ENCODE results near the gene ZNF322.
"Not testable (repeated sequence)": the region's sequence is repeated elsewhere in the genome, so short reads cannot be mapped to it uniquely, and the experiment has no call there.

Gene ZNF322, protein sequence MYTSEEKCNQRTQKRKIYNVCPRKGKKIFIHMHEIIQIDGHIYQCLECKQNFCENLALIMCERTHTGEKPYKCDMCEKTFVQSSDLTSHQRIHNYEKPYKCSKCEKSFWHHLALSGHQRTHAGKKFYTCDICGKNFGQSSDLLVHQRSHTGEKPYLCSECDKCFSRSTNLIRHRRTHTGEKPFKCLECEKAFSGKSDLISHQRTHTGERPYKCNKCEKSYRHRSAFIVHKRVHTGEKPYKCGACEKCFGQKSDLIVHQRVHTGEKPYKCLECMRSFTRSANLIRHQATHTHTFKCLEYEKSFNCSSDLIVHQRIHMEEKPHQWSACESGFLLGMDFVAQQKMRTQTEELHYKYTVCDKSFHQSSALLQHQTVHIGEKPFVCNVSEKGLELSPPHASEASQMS

DNA sequence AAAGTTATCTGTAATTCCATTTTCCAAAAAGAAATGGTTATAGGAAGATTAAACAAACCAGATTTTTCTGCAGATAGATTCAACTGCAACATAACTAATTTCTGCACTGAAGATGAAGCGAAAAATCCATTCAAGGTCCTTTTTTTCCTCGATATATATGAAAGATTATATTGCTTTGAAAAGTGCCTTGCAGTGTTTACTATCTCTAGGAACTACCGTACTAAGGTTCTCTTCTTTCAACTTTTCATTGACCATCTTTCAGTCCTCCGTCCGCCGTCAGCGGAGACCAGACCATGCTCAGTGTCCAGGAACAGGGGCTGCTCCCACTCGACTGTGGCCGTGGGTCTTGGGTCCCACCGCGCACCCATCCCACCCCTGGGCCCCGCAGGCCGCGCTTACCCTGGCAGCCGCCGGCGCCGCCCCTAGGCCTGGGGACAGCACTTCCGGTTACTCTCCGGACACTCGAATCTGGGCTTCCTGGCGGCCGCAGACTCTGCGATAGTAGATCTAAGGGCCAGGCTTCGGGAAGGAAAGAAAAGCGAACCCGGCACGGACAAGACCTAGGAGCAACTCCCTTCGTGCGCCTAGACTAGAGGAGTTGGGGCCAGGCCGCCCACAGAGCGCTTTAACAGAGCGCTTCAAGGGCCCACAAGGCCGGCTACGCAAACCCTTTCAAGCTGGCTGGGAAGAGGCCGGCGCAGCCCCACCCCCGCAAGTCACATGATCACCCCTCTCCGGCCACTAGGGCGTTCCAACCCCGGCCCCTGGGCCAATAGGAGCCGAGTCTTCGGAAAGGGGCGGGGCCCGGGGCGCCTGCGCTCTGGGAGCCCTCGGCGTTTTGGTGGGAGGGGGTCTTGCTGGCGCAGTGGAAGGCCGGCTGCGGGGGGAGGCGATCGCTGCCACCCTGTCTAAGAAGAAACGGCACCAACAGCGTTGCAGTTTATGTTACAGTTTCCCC is at the start of gene ZNF322:
TSS of gene ZNF322 (minus strand) at position 705 of the 958 bp plus-strand sequence. CDS start 21,193 bp downstream, outside the sequence.
- DNase-seq = peak; percentile 82

DNA sequence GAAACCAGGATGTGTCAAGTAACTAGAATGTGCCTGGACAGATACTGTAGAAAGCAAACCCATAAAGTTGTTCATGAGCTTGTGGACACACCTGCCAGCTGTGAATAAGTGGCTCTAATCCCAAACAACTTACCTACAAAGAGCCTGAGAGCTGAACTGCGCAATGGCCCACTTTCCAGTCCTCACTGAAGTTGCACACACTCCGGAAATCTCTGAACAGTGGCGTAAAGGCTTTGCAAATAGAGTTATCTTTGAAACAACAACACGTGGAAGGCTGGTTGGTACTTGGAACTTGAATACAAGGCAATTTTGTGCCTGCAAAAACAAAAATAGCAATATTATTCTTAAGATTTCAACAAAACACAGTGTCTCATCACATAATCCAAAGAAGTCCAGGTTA is 46.2 kb upstream of the ZNF322 start:
- not testable (repeated sequence) for DNase-seq

DNA sequence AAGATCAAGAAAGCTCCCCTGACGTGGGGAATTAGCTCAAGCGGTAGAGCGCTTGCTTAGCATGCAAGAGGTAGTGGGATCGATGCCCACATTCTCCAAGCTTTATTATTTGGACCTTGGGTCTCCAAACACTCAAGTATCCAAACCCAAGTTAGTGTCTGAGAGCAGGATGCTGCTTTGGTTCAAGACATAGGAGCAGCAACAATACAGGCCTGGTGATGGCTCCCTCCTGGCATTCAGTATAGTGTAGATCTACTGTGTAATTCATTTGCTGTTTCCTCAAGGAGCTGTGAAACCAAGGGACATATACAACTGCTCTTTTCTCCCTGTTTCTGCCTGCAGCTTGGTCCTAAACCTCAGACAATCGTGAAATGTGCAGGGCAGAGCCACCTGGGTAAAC is 45.8 kb upstream of the ZNF322 start:
- not testable (repeated sequence) for DNase-seq

DNA sequence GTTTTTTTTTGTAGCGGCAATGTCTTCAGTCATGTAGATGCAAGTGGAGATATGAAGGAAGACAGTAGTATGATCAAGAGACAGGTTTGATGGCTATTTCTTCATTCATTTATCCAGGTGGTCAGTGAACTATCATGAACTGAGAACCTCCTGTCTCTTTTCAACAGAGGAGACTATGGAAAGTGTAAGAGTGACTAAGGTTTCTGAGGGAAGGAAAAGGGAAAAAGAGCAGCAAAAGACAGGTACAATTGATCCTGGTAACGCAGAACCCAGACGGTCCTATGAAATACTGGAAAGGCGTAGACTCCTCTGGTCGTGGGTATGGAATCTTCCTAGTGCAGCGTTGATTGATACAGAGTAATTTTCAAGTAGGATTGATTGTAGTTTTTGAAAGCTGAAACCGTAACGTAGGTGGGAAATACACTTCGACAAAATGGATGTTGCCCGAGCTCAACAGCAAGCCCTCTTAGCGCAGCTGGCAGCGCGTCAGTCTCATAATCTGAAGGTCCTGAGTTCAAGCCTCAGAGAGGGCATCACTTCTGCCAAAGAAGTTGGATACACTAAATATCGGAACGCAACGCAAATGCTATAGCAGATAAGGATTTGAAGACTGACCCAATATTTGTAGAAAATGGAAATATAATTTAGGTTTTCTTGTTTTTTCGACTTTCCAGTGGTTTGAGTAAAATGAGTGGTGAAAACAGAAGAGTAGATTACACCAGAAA is 41.6 kb upstream of the ZNF322 start:
- not testable (repeated sequence) for DNase-seq

DNA sequence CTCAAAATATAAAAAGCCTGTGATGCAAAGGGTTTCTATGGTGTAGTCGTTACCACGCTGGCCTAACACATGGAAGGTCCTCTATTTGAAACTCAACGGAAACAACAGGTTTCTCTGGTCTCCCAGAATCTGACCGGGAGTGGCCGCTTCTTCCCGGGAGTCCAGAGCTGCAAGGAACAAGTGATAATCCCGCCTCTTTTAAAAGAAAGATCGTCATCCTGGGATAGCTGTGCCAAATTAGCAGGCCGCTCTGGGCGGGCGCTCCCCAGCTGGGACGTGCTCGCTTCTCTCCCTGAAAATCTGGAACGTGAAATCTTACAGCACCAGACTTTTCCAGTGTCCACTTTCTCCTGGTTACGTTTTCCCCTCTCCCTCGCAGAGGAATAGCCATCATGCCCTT is 38.0 kb upstream of the ZNF322 start:
- not testable (repeated sequence) for DNase-seq

DNA sequence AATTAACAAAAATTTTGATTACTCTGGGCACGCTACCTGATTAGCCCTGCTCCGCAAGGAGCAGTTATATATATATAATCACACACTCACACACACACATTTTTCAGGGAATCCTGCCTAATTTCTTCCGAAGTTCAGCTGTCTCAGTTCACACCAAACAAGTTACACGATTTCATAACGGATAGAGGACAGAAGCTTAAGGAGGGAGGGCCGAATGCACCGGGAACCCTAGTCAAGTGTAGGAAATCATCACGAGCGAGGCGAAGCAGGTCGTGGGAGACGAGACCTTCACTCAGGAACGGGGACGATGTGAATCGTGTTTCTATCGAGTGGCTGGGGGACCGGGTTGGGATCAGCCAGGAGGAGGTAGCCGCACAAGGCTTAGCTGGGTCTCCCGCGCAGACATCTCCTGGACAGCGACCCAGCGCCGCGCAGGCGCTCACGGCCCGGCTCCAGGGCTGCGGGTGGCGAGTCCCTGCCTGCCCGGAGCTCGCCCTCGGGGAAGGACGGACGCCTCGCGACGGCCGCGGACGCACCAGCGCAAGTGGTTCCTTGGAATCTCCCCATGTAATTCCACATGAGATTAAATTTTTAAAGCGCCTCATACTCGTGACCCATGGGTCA is 29.9 kb upstream of the ZNF322 start:
- DNase-seq = not testable (repeated sequence)

DNA sequence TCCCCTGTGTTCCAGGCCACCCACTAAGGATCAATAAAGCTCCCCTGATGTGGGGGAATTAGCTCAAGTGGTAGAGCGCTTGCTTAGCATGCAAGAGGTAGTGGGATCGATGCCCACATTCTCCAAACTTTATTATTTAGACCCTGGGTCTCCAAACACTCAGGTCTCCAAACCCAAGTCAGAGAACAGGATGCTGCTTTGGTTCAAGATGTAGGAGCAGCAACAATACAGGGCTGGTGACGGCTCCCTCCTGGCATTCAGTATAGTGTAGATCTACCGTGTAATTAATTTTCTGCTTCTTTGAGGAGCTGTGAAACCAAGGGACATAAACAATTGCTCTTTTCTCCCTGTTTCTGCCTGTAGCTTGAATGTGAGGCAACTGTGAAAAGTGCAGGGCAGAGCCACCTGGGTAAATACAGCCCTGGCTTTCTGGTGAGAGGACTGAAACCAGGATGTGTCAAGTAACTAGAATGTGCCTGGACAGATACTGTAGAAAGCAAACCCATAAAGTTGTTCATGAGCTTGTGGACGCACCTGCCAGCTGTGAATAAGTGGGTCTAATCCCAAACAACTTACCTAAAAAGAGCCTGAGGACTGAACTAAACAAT is 23.0 kb upstream of the ZNF322 start:
- DNase-seq = not testable (repeated sequence)

DNA sequence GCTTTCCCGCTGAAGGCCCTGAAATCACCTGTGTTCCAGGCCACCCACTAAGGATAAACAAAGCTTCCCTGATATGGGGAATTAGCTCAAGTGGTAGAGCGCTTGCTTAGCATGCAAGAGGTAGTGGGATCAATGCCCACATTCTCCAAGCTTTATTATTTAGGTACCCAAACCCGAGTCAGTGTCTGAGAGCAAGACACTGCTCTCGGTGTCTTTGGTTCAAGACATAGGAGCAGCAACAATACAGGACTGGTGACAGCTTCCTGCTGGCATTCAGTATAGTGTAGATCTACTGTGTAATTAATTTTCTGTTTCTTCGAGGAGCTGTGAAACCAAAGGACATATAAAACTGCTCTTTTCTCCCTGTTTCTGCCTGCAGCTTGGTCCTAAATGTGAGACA is 13.7 kb upstream of the ZNF322 start:
- not testable (repeated sequence) for DNase-seq

DNA sequence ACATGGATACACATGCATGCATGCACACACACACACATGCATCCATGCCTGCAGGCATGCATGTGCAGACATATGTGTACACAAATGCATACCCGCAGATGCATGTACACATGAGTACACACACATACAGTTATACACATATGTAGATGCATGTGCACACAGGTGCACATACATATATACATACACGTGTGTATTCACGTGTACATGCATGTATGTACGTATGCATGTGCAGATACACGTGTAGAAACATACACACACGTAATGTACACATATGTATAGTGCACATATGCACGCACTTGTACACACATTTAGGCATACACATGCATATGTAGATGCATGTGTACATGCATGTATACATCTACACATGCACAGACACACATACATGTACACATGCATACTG is 11.0 kb upstream of the ZNF322 start:
- not testable (repeated sequence) for DNase-seq

DNA sequence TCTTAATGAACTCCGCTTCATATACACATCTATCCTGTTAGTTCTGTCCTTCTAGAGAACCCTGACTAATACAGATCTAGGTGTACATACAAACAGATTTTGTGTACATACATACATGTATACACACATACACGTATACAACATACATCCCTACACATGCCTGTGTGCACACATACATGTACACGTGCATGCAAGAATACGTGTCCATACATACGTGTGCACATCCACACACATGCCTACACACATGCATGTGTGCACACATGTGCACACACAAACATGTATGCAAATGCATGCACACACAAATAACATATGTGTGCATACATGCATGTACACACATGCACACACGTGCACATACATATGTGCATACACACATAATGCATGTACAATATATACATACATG is 10.5 kb upstream of the ZNF322 start:
- DNase-seq = not testable (repeated sequence)

DNA sequence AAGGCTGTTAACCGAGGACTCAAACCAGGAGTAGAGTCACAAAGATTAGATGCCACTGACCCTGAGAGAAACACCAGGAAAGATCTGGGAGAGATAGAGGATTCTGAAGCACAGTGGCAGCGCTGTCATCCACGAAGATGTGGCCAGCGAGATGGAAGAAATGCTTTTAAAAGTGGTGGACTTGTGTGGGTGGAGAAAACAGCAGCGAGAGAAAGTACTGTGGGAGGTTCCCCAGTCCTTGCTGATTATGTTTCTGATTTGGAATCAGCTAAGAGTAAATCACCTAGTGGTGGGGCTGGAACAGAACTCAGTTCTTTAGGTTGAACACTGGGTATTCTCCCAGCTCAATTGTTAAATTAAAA is 435 bp upstream of the ZNF322 start:
- DNase-seq = no peak

DNA sequence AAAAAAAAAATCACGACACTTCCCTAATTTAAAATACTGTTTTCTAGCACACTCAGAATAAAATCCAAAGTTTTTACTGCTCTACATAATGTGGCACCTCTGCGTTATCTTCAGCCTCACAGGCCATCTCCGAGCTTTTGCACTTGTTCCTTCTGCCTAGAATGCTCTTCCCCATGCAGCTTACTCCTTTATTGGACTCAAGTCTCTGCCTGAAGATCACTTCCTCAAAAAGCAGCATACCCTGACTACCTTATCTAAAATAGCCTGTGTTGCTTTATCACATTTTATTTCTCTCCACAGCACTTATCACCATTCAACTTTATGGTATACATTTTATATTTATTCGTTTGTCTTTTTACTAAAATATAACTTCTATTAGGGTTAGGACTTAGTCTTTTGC is 2.3 kb downstream of the ZNF322 start:
- DNase-seq = no peak

DNA sequence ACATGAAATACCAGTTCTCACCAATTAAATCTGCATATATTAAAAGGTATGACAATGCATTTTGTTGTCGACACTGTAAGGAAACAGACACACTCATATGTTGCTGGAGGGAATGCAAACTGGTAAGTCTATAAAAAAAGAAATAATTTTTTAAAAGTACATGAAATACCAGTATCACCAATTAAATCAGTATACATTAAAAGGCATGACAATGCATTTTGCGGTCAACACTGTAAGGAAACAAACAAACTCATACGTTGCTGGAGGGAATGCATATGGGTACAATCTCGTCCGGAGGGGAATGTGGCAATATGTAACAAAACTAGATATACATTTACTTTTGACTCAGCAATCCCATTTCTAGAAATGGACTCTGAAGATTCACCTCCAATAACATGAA is 6.5 kb downstream of the ZNF322 start:
- no peak for DNase-seq

DNA sequence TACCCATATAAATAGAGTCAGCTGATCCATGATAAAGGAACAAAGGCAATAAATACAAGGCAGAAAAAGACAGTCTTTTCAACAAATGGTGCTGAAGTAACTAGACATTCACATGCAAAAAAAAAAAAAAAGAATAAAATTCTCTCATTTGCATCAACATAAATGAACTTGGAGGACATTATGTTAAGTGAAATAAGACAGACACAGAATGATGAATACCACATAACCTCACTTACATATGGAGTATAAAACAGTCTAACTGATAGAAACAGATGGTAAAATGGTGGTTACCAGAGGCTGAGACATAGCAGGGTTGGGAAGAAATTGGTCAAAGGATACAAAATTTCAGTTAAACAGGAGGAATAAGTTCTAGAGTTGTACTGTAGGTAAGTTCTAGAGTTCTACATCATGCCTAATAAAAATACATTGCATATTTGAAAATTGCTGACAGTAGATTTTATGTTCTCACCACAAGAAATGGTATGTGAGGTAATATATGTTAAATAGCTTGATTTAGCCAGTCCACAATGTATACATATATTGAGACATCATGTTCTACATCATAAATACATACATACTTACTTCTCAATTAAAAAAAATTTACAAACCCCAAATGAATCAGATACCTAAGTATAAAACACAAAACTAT is 8.3 kb downstream of the ZNF322 start:
- DNase-seq = no peak

DNA sequence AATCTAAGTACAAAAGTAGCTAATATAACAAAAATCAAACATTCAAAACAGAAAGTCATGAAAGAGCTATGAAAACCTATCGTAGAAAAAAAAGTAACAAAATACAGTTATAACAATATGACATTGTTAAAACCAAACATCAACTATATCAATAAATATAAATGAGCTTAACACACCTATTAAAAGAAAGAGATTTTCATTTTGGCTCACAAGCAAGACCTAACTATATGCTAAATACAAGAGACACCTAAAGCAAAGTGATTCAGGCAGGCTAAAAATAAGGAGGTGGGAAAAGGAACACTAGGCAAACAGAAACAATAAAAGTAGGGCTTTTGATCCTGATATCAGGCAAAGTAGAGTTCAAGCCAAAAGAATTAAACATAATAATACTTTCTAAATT is 13.5 kb downstream of the ZNF322 start:
- no peak for DNase-seq

DNA sequence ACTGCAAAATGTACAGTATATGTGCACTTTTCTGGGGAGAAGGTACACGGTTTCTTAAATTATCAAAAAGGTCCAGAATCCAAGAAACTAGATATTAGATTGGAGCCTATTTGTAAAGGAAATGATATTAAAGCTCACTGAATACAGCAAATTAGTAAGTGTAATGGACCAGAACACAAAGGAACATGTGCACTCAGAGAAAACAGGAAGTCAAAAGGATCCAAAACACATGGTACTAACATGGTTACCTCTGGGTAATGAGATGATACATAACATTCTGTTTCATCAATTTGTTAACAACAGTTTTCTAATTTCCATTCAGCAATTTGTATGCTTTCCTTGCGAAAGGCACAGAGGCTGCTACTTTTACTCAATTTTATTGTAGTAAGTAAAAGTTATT is 18.7 kb downstream of the ZNF322 start:
- DNase-seq = no peak

DNA sequence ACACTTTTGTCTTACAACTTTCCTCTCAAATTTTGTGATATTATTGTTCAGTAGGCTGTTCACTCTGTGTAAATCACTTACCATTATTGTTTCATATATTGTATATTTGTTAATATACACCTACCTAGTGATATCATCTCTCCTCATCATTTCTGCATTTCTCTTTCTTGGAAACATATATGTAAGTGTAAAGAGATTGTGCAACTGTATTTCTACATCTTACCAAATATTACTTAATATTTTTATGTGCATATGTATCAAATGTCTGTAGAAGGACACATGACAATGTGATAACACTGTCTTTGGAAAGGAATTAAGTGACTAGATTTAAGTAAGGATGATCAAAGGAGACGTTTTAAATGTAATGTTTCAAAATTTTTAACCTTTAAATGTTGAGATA is 30.2 kb downstream of the ZNF322 start:
- DNase-seq = no peak

DNA sequence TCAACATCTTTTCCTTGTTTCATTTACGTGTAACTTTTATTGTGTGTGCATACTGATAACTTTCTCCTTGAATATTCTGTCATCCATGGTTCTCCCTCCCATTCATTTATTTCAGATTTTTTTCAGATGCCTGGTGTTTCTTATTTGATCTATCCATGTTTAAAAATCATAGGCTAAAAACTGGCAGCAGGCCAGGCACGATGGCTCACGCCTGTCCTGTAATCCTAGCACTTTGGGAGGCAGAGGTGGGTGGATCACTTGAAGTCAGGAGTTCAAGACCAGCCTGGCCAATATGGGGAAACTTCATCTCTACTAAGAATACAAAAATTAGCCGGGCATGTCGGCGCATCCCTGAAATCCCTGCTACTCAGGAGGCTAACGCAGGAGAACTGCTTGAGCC is 31.7 kb downstream of the ZNF322 start:
- DNase-seq = no peak

DNA sequence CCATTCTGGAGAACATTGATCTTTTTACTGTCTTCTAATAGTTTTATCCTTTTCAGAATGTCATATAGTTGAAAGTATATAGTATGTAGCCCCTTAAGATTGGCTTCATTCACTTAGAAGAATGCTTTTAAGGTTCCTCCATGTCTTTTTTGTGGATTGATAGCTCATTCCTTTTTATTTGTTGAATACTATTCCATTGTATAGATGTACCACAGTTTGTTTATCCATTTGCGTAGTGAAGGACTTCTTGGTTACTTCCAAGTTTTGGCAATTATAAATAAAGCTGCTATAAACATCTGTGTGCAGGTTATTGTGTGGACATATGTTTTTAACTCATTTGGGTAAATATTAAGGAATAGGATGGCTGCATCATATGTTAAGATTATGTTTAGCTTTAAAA is 35.0 kb downstream of the ZNF322 start:
- DNase-seq = no peak

DNA sequence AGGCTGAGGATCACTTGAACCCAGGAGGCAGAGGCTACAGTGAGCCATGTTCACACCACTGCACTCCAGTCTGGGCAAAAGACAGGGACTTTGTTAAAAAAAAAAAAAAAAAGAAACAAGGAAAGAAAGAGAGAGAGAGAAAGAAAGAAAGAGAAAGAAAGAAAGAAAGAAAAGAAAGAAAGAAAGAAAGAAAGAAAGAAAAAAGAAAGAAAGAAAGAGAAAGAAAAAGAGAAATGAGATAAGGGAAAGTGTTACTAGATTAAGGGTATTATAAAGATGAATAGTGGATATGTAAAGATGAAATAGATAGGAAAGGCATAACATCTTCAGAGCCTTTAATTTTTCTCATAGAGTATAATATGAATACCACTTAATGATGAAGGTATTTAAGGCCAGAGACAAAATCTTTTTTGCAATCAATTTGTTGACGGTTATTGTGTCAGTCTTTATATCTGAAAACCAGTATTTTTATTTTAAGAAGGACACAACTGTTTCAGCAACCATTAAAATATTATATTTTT is 36.1 kb downstream of the ZNF322 start:
- no peak for DNase-seq

Measured in GDM1 (cell line).